Ishikawa (cell line): ENCODE measurements around the gene SLC7A7.
A peak's percentile ranks its signal among the peaks of the same experiment; 100 is the strongest.

Source experiments
- EP300 ChIP-seq: IDR thresholded peaks from 2 replicates; pipeline ENCODE4 v1.6.1; 2012; ENCODE audit warnings: borderline replicate concordance
- TAF1 ChIP-seq: IDR thresholded peaks from 2 replicates; pipeline ENCODE4 v1.6.1; 2012; ENCODE audit warnings: low read depth, mild to moderate bottlenecking
- TEAD4 ChIP-seq: IDR thresholded peaks from 2 replicates; pipeline ENCODE4 v1.6.1; 2012
- TF ChIP-seq, protein P1 (sequence below): IDR thresholded peaks from 2 replicates; pipeline ENCODE4 v1.6.1; 2012

DNA sequence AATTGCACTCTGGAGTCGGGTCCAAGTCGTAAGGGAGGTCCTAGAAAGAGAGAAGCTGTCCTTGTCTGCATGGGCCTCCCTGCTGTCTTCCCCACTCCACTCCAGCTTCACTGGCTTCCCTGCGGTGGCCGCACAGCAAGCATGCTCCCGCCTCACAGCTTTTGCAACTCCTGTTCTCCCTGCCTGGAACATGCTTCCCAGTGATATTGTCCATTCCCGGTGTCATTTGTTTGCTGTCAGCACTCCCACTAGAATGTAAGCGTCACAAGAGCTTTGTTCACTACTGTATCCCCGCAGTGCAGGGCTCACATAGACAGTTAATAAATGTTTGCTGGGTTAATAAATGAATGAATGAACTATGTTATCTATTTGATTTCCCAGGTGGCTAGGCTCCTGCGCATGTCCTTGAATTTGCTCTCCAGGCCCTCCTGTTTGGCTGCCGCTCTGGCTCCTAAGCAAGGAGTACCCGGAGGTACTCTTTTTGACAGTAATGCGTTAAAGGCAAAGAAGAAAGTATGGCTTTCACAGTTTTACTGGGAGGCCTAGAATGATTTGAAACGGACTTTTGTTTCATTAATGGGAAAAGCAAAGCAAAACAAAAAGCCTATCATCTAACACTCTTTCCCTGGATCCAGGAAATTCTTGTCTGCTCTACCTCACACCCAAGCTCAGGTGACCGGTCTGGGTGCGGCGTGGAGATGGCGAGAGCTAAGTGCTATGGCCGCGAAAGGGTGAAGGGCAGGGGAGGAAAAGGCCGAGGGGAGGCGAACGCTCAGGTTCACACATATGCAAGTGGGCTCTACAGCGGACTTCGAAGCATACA, 6.2 kb upstream of the SLC7A7 start:
- TF ChIP-seq, protein P1, sequence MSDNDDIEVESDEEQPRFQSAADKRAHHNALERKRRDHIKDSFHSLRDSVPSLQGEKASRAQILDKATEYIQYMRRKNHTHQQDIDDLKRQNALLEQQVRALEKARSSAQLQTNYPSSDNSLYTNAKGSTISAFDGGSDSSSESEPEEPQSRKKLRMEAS = peak; percentile 91
- TF ChIP-seq TEAD4 (no peak), TAF1 (no peak), EP300 (no peak)
